Fibroblast of lung (primary cell): ENCODE results near the gene SALL1. TPM values are rescaled to one million over a fixed set of nuclear protein-coding genes. Genes with fewer than 3 reads are reported as not detected.

Experiments used
- DNase-seq, 2 donors: peaks; one replicate each; pipeline versions ENCODE4 v3.0.0 to v3.0.0-alpha.2; 2010; ENCODE audit warnings: low read depth in 2 of 2
- H2AFZ ChIP-seq: 2 replicates; pipeline ENCODE4 v1.5.1; 2012; ENCODE audit warnings: low read length, control low read depth, inconsistent platforms
- H3K27ac ChIP-seq: 2 replicates; pipeline ENCODE4 v1.5.1; 2011; ENCODE audit warnings: low read length, control low read depth; ENCODE audit not compliant: insufficient read depth
- H3K27me3 ChIP-seq: 2 replicates; pipeline ENCODE4 v1.5.1; 2011; ENCODE audit warnings: mild to moderate bottlenecking, low read length; ENCODE audit not compliant: control insufficient read depth, insufficient read depth
- H3K36me3 ChIP-seq: 2 replicates; pipeline ENCODE4 v1.5.1; 2011; ENCODE audit warnings: low read length; ENCODE audit not compliant: control insufficient read depth, insufficient read depth
- H3K4me1 ChIP-seq: 2 replicates; pipeline ENCODE4 v1.5.1; 2011; ENCODE audit warnings: low read length; ENCODE audit not compliant: control insufficient read depth, insufficient read depth; ENCODE audit errors: extremely low read depth
- H3K4me2 ChIP-seq: 2 replicates; pipeline ENCODE4 v1.5.1; 2011; ENCODE audit warnings: low read length, control low read depth; ENCODE audit not compliant: insufficient read depth; ENCODE audit errors: extremely low read depth
- H3K4me3 ChIP-seq, 4 experiments: fragments of 200-600 bp in 1 of 4; sonication (generic) in 1 of 4; replicated peaks in 1 of 4; 2 replicates each; pipeline ENCODE4 v1.5.1; 2011 to 2016; ENCODE audit warnings: low read length in 4 of 4, low read depth in 3 of 4, mild to moderate bottlenecking in 3 of 4, control low read depth in 2 of 4, inconsistent platforms in 1 of 4, mixed read lengths in 1 of 4; ENCODE audit not compliant: insufficient read depth in 1 of 4; ENCODE audit errors: control extremely low read depth in 1 of 4
- H3K79me2 ChIP-seq: 2 replicates; pipeline ENCODE4 v1.5.1; 2012; ENCODE audit warnings: mild to moderate bottlenecking, low read length, inconsistent platforms; ENCODE audit not compliant: control insufficient read depth, insufficient read depth
- H3K9ac ChIP-seq: 2 replicates; pipeline ENCODE4 v1.5.1; 2011; ENCODE audit warnings: mild to moderate bottlenecking, low read length, control low read depth; ENCODE audit not compliant: insufficient read depth
- H3K9me3 ChIP-seq: 2 replicates; pipeline ENCODE4 v1.5.1; 2012; ENCODE audit warnings: low read depth, low read length; ENCODE audit not compliant: control insufficient read depth, insufficient read depth
- H4K20me1 ChIP-seq: 2 replicates; pipeline ENCODE4 v1.5.1; 2011; ENCODE audit warnings: low read length; ENCODE audit not compliant: control insufficient read depth, insufficient read depth; ENCODE audit errors: extremely low read depth
- EZH2 ChIP-seq: IDR thresholded peaks from 2 replicates; pipeline ENCODE4 v1.5.1; 2012; ENCODE audit warnings: low read length, control low read depth, mild to moderate bottlenecking; ENCODE audit errors: missing control alignments
- polyA plus RNA-seq, 2 donors: library from polyadenylated mRNA; depleted of rRNA in 1 of 2; stranded (reverse) in 1 of 2; unstranded in 1 of 2; fragments of >200 nt; gene quantifications; 2 replicates each; pipeline ENCODE4 v1.2.1, GENCODE V29; 2011 to 2012; ENCODE audit warnings: missing spikeins in 1 of 2
- total RNA-seq: library from RNA; depleted of rRNA; stranded (reverse); fragments of >200 nt; gene quantifications from 2 replicates; pipeline ENCODE4 v1.2.1, GENCODE V29; 2014
- TF ChIP-seq, protein P1 (sequence below), 2 donors: IDR thresholded peaks in 1 of 2; conservative IDR thresholded peaks in 1 of 2; 1 replicate in 1 of 2; 2 replicates in 1 of 2; pipeline ENCODE4 v1.5.1; 2011 to 2012; ENCODE audit warnings: low read length in 2 of 2, control low read depth in 1 of 2, inconsistent platforms in 1 of 2, low read depth in 1 of 2, mild to moderate bottlenecking in 1 of 2

The SALL1 gene
- total and polyA plus RNA-seq, 2 donors (not counting 1 experiment from before 2014, with no cell fraction given), result 0.10 to 0.17 TPM

DNA sequence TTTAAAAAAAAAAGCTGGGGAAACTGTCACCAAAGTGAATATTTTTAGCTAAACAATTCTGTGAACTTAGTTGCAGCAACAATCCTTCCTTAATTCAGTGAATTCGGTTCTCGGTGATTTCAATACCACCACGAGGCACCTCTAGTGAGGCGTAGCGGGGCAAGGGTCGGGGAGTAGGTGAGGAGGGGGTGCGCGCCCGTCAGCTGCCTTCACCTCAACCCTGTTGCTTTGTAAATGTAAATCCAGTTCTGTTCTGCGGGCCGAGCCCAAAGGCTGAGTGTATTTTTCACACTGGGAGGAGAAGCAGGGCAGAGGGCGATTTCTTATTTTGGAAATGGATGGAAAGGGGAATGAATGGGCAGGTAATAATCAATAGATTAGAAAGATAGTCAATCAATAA lies 17.4 kb downstream of the SALL1 start:
- Histone ChIP-seq H3K9ac (no peak overlapping the region), H3K36me3 (no peaks in the 10 kb centered on the region), H3K4me1 (no peaks in the 10 kb centered on the region), H3K79me2 (no peaks in the 10 kb centered on the region), H2AFZ (no peak overlapping the region), H4K20me1 (no peaks in the 10 kb centered on the region), H3K27ac (no peak overlapping the region), H3K4me2 (no peak overlapping the region), H3K27me3 (no peaks in the 10 kb centered on the region), H3K9me3 (no peaks in the 10 kb centered on the region), H3K4me3 (no peak overlapping the region)
- DNase-seq, result no peak
- no peak for TF ChIP-seq EZH2
- TF ChIP-seq, protein P1, sequence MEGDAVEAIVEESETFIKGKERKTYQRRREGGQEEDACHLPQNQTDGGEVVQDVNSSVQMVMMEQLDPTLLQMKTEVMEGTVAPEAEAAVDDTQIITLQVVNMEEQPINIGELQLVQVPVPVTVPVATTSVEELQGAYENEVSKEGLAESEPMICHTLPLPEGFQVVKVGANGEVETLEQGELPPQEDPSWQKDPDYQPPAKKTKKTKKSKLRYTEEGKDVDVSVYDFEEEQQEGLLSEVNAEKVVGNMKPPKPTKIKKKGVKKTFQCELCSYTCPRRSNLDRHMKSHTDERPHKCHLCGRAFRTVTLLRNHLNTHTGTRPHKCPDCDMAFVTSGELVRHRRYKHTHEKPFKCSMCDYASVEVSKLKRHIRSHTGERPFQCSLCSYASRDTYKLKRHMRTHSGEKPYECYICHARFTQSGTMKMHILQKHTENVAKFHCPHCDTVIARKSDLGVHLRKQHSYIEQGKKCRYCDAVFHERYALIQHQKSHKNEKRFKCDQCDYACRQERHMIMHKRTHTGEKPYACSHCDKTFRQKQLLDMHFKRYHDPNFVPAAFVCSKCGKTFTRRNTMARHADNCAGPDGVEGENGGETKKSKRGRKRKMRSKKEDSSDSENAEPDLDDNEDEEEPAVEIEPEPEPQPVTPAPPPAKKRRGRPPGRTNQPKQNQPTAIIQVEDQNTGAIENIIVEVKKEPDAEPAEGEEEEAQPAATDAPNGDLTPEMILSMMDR (conservative IDR thresholded peaks at IDR 0.05 in 1 of 2, IDR thresholded peaks at IDR 0.05 in 1 of 2; ENCODE audit: low read depth in 1 of 2, low read length in 2 of 2), result no peak

DNA sequence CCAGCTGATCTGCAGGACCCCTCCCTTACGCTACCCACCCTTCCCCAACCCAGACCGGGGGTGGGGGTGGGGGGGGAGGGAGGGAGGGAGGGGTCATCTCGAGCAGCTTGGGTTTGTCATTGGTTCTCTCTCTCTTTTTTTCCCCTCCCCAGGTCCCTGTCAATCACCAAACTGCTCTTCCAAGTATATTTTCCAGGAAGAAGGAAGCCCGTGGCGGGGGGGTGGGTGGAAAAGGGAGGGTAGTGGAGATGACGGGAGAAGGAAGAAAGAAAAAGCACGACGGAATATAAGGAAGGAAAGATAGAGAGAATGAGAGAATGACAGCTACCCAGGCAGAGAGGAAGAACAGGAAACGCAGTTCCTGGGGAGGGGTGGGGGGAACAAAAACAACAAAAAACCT lies 17.9 kb downstream of the SALL1 start:
- no peak for DNase-seq
- Histone ChIP-seq H3K9me3 (no peaks in the 10 kb centered on the region), H3K4me3 (no peak overlapping the region), H2AFZ (no peak overlapping the region), H3K9ac (no peak overlapping the region), H3K36me3 (no peaks in the 10 kb centered on the region), H4K20me1 (no peaks in the 10 kb centered on the region), H3K27ac (no peak overlapping the region), H3K4me1 (no peaks in the 10 kb centered on the region), H3K27me3 (no peaks in the 10 kb centered on the region), H3K4me2 (no peak overlapping the region), H3K79me2 (no peaks in the 10 kb centered on the region)
- no peak for TF ChIP-seq EZH2
- TF ChIP-seq, protein P1 (conservative IDR thresholded peaks at IDR 0.05 in 1 of 2, IDR thresholded peaks at IDR 0.05 in 1 of 2; ENCODE audit: low read depth in 1 of 2, low read length in 2 of 2), result no peak

DNA sequence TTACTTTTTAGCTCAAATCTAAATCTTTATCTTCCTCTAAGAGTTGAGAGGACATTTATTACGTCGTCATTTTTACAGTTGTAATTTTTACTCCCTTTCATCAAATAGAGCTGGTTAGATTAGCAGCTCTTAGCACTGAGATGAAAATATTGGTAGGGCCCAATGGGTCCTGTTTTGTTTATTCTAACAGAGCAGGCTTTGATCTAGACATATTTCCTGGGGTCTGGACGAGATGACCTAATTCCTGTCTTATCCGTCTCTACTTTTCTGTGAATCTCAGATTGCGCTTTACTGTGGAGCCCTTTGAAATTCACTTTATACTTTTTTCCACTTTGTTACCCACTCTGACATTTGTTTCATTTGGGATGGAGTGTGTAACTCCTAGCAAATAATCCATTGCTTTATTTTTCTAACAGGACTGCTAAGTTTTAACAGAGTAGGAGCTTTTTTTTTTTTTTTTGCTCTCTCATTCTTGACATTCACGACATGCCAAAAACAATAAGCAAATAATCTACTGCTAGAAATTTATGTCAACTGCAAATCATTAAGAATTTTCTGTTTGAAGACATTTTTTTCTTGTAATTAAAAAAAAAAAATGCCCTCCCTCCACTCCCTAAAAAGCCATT lies 18.5 kb downstream of the SALL1 start:
- H3K4me3 ChIP-seq, result no peak overlapping the region
- H3K4me1 ChIP-seq, result no peaks in the 10 kb centered on the region
- H2AFZ ChIP-seq, result no peak overlapping the region
- no peak overlapping the region for H3K9ac ChIP-seq
- H4K20me1 ChIP-seq, result no peaks in the 10 kb centered on the region
- H3K36me3 ChIP-seq, result no peaks in the 10 kb centered on the region
- no peaks in the 10 kb centered on the region for H3K79me2 ChIP-seq
- no peak overlapping the region for H3K27ac ChIP-seq
- TF ChIP-seq, protein P1 (conservative IDR thresholded peaks at IDR 0.05 in 1 of 2, IDR thresholded peaks at IDR 0.05 in 1 of 2; ENCODE audit: low read depth in 1 of 2, low read length in 2 of 2), result no peak
- TF ChIP-seq EZH2, result no peak
- no peaks in the 10 kb centered on the region for H3K27me3 ChIP-seq
- no peak for DNase-seq
- H3K9me3 ChIP-seq, result no peaks in the 10 kb centered on the region
- no peak overlapping the region for H3K4me2 ChIP-seq
